K562 (cell line): ENCODE results near the gene GPD2. TPM values are rescaled to one million over a fixed set of nuclear protein-coding genes. Genes with fewer than 3 reads are reported as not detected.

Experiments used
- ARID3A ChIP-seq: IDR thresholded peaks from 2 replicates; pipeline ENCODE4 v1.6.1; 2012; ENCODE audit warnings: low read depth, low read length, improper control_type of control experiment, borderline replicate concordance
- ATF7 ChIP-seq: fragments of 450-650 bp; IDR thresholded peaks from 2 replicates; pipeline ENCODE4 v1.7.1; 2014; ENCODE audit warnings: mild to moderate bottlenecking, moderate library complexity
- ERF ChIP-seq: fragments of 450-650 bp; formaldehyde crosslinking; IDR thresholded peaks from 2 replicates; pipeline ENCODE4 v1.4.0; 2020; ENCODE audit warnings: mild to moderate bottlenecking, mixed read lengths
- FOXJ3 ChIP-seq: sonication (generic); formaldehyde crosslinking; IDR thresholded peaks from 2 replicates; pipeline ENCODE4 v1.4.0; 2020; ENCODE audit warnings: mild to moderate bottlenecking, missing genetic modification reagents
- HIVEP1 ChIP-seq: fragments of 250-450 bp; sonication (Bioruptor Pico); IDR thresholded peaks from 2 replicates; pipeline ENCODE4 v1.4.0; 2020; ENCODE audit warnings: mild to moderate bottlenecking
- IFI16 ChIP-seq: fragments of 250-450 bp; sonication (Bioruptor Pico); IDR thresholded peaks from 2 replicates; pipeline ENCODE4 v2.1.2; 2022; ENCODE audit warnings: mild to moderate bottlenecking, inconsistent platforms
- IRF2 ChIP-seq: sonication (generic); formaldehyde crosslinking; IDR thresholded peaks from 2 replicates; pipeline ENCODE4 v1.8.1; 2022; ENCODE audit warnings: mild to moderate bottlenecking, missing genetic modification reagents
- KLF16 ChIP-seq: IDR thresholded peaks from 2 replicates; pipeline ENCODE4 v1.6.1; 2016; ENCODE audit warnings: antibody characterized with exemption
- PRMT5 ChIP-seq: sonication (generic); formaldehyde crosslinking; IDR thresholded peaks from 2 replicates; pipeline ENCODE4 v1.5.0; 2020; ENCODE audit warnings: missing genetic modification reagents
- SMARCE1 ChIP-seq: fragments of 450-650 bp; IDR thresholded peaks from 2 replicates; pipeline ENCODE4 v1.7.1; 2016; ENCODE audit warnings: mild to moderate bottlenecking
- SP1 ChIP-seq: sonication (generic); formaldehyde crosslinking; IDR thresholded peaks from 2 replicates; pipeline ENCODE4 v1.8.1; 2022; ENCODE audit warnings: mild to moderate bottlenecking, missing genetic modification reagents
- UBTF ChIP-seq, 2 experiments: IDR thresholded peaks; 2 replicates each; pipeline ENCODE4 v1.6.1; 2012; ENCODE audit warnings: improper control_type of control experiment in 2 of 2, low read depth in 2 of 2, low read length in 2 of 2, borderline replicate concordance in 1 of 2
- YBX1 ChIP-seq: fragments of 450-650 bp; IDR thresholded peaks from 2 replicates; pipeline ENCODE4 v1.7.1; 2016; ENCODE audit warnings: mild to moderate bottlenecking
- ZNF57 ChIP-seq: fragments of 450-650 bp; formaldehyde crosslinking; IDR thresholded peaks from 2 replicates; pipeline ENCODE4 v1.4.0; 2020; ENCODE audit warnings: mild to moderate bottlenecking, moderate library complexity
- ZNF785 ChIP-seq: fragments of 250-450 bp; sonication (Bioruptor Pico); IDR thresholded peaks from 2 replicates; pipeline ENCODE4 v1.4.0; 2020; ENCODE audit warnings: mild to moderate bottlenecking
- polyA plus RNA-seq, 8 experiments: library from polyadenylated mRNA; depleted of rRNA in 4 of 8; stranded (reverse) in 5 of 8; unstranded in 3 of 8; fragments of >200 nt; fragmentation: Nextera tagmentation in 2 of 8; fragmentation: Illumina TruSeq in 1 of 8; extraction: Ambion mirVana in 2 of 8; extraction: Trizol in 1 of 8; gene quantifications; 2 replicates each; pipeline versions ENCODE4 v1.2.1 to v1.2.3, GENCODE V29; 2011 to 2014; ENCODE audit warnings: inconsistent platforms in 1 of 8, missing spikeins in 1 of 8
- total RNA-seq, 7 experiments: library from RNA; depleted of rRNA in 6 of 7; stranded (reverse); fragments of >200 nt in 6 of 7; fragmentation: Illumina TruSeq in 2 of 7; extraction: Trizol in 2 of 7; gene quantifications; 2 replicates each; pipeline versions ENCODE4 v1.2.1 to v1.2.3, GENCODE V29; 2011 to 2021; ENCODE audit warnings: low replicate concordance in 1 of 7
- TF ChIP-seq, protein P1 (sequence below): fragments of 450-650 bp; formaldehyde crosslinking; conservative IDR thresholded peaks from 2 replicates; pipeline ENCODE4 v1.4.0; 2022; ENCODE audit warnings: mild to moderate bottlenecking, missing genetic modification characterization
- TF ChIP-seq, protein P2 (sequence below): IDR thresholded peaks from 2 replicates; pipeline ENCODE4 v1.6.1; 2016; ENCODE audit warnings: missing genetic modification characterization, missing compliant biosample characterization

The GPD2 gene
- total and polyA plus RNA-seq, 9 of the 15 experiments (the other 6 are each of a cell fraction or from before 2014, with no cell fraction given) = 5.2 to 39.2 (median 19.0) TPM

DNA sequence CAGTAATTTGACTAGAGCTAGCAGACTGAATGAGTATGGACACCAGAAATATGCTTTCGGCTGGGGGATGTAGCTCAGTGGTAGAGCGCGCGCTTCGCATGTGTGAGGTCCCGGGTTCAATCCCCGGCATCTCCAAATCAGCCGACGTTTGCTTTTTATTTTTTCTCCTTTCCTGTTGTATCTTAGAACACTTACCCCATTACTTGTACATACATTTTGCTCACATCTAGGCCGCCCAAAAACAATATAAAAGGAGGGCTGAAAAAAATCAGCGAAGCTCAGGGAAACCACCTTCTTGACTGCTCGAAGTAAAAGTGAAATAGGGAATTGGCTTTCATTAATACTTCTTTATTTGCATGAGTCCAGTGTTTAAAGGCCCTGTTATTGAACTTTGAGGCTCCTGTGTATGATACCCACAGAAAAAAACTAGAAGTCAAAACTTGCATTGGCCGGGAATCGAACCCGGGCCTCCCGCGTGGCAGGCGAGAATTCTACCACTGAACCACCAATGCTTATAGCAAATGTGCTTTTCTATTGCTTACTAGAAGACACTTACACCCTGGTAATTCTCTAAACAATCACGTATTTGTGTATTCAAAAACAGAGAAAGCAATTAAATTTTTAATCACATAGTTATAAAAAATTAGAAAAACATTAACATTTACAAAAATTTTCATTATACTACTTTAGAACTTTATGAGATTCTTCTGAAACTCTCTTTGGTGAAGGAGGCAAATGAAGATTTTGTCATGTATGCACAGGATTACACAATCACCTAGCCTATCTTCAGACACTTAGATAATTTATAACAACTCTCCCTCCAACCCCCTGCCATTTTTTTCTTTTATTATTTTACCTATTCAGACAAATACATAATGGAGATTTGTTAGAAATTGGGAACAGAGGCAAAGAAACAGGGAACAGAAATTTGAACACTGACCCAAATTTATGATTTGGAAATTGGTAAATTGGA lies 35.2 kb upstream of the GPD2 start (continued):
- TF ChIP-seq, protein P1, sequence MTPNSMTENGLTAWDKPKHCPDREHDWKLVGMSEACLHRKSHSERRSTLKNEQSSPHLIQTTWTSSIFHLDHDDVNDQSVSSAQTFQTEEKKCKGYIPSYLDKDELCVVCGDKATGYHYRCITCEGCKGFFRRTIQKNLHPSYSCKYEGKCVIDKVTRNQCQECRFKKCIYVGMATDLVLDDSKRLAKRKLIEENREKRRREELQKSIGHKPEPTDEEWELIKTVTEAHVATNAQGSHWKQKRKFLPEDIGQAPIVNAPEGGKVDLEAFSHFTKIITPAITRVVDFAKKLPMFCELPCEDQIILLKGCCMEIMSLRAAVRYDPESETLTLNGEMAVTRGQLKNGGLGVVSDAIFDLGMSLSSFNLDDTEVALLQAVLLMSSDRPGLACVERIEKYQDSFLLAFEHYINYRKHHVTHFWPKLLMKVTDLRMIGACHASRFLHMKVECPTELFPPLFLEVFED = peak; percentile 84; the same call in 1 of the 2 replicates
- TF ChIP-seq PRMT5 (CRISPR knock-in tag) (no peak), ZNF57 (CRISPR knock-in tag) (0 out of 2 replicates have a peak, but pooled peaks have one; percentile 42), YBX1 (no peak), ARID3A (peak; percentile 84; the same call in 1 of the 2 replicates), KLF16 (no peak), SP1 (CRISPR knock-in tag) (no peak; the same call in 1 of the 2 replicates), IRF2 (CRISPR knock-in tag) (no peak), HIVEP1 (CRISPR knock-in tag) (no peak), ZNF785 (CRISPR knock-in tag) (0 out of 2 replicates have a peak, but pooled peaks have one; percentile 38), UBTF (IDR thresholded peaks at IDR 0.05; ENCODE audit: borderline replicate concordance in 1 of 2, low read depth in 2 of 2, low read length in 2 of 2) (peak in 1 of 2 experiments; percentile 51; a peak in 1 of 4 replicates), SMARCE1 (no peak), FOXJ3 (no peak), IFI16 (CRISPR knock-in tag) (0 out of 2 replicates have a peak, but pooled peaks have one; percentile 64), ATF7 (peak; percentile 49), ERF (CRISPR knock-in tag) (no peak)
- TF ChIP-seq, protein P2, sequence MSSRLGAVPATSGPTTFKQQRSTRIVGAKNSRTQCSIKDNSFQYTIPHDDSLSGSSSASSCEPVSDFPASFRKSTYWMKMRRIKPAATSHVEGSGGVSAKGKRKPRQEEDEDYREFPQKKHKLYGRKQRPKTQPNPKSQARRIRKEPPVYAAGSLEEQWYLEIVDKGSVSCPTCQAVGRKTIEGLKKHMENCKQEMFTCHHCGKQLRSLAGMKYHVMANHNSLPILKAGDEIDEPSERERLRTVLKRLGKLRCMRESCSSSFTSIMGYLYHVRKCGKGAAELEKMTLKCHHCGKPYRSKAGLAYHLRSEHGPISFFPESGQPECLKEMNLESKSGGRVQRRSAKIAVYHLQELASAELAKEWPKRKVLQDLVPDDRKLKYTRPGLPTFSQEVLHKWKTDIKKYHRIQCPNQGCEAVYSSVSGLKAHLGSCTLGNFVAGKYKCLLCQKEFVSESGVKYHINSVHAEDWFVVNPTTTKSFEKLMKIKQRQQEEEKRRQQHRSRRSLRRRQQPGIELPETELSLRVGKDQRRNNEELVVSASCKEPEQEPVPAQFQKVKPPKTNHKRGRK (tag) = no peak
